KOPT-K1 (cell line): ENCODE results near the gene RGS7.

Source experiments
- H3K27ac ChIP-seq: fragments of 200-600 bp; sonication (generic); 2 replicates; pipeline ENCODE4 v1.5.1; 2016; ENCODE audit warnings: antibody characterized with exemption, mild to moderate bottlenecking, low read depth, low read length; ENCODE audit not compliant: poor library complexity, severe bottlenecking
- H3K36me3 ChIP-seq: fragments of 200-600 bp; sonication (generic); 2 replicates; pipeline ENCODE4 v1.5.1; 2017; ENCODE audit warnings: antibody characterized with exemption, mild to moderate bottlenecking, low read length, moderate library complexity; ENCODE audit not compliant: insufficient read depth
- H3K9me3 ChIP-seq: fragments of 200-600 bp; sonication (generic); 2 replicates; pipeline ENCODE4 v1.5.1; 2017; ENCODE audit warnings: antibody characterized with exemption, low read length, mild to moderate bottlenecking; ENCODE audit not compliant: insufficient read depth, poor library complexity, severe bottlenecking

The RGS7 gene

DNA sequence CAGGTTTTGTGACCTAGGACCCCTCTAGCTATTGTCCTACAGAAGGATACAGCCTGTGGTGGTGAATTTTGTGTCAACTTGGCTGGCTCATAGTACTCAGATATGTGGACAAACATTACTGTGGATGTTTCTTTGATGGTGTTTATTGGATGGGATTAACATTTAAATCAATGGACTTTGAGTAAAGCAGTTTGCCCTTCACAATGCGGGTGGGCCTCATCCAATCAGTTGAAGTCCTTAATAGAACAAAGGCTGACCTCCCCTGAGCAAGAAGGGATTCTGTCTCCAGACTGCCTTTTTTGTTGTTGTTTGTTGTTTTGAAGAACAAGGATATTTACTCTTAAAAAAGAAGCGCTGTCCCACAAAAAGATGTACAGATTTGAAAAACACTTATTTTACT lies 535.1 kb downstream of the RGS7 start:
- Histone ChIP-seq H3K36me3 (no peaks in the 10 kb centered on the region), H3K9me3 (no peaks in the 10 kb centered on the region), H3K27ac (no peak overlapping the region)

DNA sequence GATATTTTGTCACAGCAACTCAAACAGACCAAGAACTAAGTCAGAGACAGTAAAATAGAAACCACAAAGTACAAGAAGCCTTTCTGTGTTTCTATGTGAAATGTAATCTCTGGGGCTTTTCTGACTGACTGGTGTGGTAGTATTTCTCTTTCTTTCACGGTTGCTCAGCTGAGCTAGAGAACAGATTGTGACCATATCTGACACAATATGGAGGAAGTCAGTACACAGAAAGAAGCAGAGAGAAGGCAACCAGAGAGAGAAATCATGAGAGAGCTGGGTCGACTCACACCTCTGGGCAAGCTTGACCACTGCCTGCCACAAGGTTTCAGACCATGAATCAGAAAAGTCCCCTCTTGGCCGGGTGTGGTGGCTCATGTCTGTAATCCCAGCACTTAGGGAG lies 536.2 kb downstream of the RGS7 start:
- Histone ChIP-seq H3K36me3 (no peaks in the 10 kb centered on the region), H3K27ac (no peak overlapping the region), H3K9me3 (no peaks in the 10 kb centered on the region)

DNA sequence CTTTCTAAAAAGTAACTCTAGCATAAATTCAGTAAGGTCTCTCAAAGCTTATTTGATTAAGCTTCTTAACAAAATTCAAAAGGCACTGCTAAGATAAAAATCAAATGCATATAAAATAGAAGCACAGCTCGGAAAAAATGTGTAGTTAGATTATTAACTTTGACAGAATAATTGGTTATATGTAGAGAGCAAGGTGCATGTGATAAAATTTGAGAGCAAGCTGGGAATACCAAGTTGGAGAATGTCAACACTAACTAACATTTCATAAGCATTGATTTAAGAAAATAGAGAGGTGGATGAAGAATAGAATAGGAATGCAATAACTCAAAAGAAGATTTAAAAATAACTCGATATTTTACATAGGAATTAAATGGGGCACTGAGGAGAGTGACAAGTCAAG lies 540.5 kb downstream of the RGS7 start:
- Histone ChIP-seq H3K27ac (no peak overlapping the region), H3K36me3 (no peaks in the 10 kb centered on the region), H3K9me3 (no peaks in the 10 kb centered on the region)

DNA sequence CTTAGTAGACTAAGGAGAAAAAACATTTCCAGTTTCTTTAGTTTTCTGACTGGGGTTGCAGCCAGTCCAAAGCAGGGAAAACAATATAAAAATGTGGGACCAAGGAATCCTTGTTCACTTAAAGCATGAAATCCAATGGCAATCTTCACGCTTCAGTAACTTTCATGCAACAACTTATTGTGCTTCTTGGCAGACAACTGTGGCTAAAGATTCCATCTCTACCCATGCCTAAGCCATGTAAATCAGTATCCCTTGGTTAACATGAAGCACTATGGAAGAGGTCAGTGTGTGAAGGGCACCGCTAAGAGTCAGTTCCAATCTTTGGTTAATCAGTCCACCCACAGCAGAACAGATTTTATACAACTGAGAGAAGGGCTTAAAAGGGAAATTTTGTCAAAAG lies 543.3 kb downstream of the RGS7 start:
- Histone ChIP-seq H3K36me3 (no peaks in the 10 kb centered on the region), H3K27ac (no peak overlapping the region), H3K9me3 (no peaks in the 10 kb centered on the region)

DNA sequence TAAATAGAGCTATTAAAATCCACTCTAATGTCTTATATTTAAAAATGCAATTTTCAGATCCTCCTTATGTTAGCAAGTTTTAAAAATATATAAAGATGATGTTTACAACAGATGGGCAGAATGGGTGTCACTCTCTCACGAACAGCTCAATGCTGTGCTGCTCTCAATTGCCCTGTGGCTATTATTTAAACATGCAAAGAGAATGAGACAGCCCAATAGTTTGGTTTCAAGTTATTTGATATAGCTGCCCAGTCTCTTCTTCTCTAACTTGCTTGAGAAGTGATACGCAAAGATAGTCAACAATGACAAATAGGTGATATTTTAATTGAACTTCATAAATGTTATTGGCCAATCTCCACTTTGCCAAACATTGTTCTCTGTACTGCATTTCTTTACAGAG lies 545.7 kb downstream of the RGS7 start:
- Histone ChIP-seq H3K36me3 (no peaks in the 10 kb centered on the region), H3K27ac (no peak overlapping the region), H3K9me3 (no peaks in the 10 kb centered on the region)

DNA sequence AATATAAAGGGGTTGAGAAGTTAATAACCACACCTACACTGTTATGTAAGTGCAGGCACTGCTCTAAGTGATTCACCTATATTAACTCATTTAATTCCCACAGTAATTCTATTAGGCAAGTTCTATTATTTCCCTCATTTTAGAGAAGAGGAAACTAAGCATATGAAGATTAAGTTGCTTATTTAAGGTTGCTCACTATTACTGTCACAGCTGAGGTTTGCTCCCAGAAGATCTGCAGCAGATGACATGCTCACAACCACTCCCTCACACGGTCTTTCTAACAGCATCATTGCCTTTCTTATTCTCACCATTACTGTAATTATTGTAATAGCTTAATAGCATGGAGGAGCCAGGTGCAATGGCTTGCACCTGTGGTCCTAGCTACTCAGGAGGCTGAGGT lies 548.6 kb downstream of the RGS7 start:
- H3K27ac ChIP-seq: no peak overlapping the region
- H3K9me3 ChIP-seq: no peaks in the 10 kb centered on the region
- no peaks in the 10 kb centered on the region for H3K36me3 ChIP-seq

DNA sequence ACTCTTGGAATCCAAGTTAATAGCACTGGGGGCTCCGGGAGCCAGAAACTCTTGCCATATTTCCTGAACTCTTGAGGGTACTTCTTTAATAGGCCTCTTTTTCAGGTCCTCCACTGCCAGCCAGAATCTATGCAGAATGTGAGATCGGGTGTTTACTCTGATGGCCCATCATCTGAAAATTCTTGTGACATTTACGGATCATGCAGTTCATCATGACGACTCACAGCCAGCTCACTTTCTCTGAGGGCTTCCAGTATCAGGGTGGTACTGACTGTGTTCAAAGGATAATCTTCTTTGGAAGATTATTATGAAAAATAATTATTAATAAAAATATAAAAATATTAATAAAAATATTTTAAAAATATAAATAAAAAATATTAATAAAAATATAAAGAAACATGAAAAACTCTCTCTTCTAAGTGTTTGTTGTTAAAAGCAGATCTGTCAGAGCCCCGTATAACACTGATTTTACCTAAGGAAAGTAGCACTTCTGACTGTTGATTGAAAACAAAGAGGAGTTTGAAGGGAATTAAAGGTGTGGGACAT lies 550.7 kb downstream of the RGS7 start:
- Histone ChIP-seq H3K9me3 (no peaks in the 10 kb centered on the region), H3K36me3 (no peaks in the 10 kb centered on the region), H3K27ac (no peak overlapping the region)

DNA sequence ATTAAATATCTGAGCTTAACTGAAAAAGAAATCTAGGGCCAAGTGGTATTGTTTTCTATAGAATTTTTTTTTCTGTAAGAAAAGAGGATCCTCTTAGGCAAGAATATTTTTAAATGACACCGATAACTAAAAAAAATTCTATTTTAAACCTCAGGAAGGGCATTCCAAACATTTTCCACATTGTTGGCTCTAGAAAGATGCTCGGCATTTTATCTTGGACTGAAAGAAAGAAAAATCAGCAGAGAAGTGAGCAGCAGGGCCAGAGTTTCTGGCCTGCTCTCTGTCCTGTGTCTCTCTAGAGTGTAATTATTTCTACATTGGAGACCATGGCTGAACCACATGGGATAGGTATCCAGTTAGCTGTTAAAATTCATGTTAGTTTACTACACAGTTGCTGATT lies 552.5 kb downstream of the RGS7 start:
- Histone ChIP-seq H3K9me3 (no peaks in the 10 kb centered on the region), H3K27ac (no peak overlapping the region), H3K36me3 (no peaks in the 10 kb centered on the region)

DNA sequence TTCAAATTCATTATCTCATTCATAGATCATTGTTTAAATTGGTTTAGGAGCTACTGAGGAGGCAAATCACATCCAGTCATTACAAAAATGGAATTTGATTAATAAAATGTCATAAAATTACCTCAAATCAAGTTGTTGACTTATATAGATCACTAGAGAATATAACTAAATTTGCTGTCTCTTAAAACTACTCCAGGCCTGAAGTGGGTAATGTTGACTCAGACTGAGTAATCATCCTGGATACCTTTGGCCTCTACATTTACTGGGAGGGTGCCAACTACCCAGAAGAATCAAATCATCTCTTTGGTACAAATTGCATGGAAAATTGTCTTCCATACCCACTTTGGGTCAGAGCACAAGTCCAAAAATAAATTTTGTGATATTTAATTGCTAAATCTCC lies 553.9 kb downstream of the RGS7 start:
- Histone ChIP-seq H3K9me3 (no peaks in the 10 kb centered on the region), H3K27ac (no peak overlapping the region), H3K36me3 (no peaks in the 10 kb centered on the region)

DNA sequence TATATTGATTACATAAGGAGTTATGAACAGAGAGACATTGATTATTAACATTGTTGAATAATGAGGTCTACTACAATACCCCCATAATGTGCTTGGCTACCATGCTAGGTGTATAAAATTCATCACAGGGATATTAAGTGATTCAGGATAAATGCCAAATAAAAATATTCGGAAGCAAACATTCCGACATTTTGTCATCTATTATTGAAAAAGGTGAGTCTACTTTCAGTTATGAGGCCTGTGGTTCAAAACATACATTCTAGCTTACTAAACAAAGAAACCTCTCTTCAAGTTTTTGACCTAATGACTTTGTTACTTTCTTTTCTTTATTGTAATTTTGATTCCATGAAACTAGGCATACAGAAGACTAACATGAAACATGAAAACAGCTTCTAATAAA lies 554.7 kb downstream of the RGS7 start:
- Histone ChIP-seq H3K9me3 (no peaks in the 10 kb centered on the region), H3K27ac (no peak overlapping the region), H3K36me3 (no peaks in the 10 kb centered on the region)

DNA sequence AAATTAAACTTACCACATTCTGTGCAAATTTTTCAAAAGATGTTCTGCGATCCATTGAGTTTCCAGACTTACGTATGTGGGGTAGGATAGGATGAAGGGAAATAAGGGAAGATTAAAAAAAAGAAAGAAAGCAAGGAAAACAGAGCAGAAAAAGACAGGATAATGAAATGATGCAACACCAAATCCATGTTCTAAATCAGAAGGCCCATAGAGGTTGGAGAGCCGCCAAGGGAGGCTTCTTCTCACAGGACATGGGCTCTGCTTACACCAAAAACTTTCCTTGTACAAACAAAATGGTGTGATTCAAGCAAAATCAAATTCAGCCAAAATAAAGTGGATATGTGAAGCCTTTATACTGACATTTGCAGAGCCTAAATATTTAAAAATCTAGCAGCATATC lies 555.6 kb downstream of the RGS7 start:
- no peak overlapping the region for H3K27ac ChIP-seq

DNA sequence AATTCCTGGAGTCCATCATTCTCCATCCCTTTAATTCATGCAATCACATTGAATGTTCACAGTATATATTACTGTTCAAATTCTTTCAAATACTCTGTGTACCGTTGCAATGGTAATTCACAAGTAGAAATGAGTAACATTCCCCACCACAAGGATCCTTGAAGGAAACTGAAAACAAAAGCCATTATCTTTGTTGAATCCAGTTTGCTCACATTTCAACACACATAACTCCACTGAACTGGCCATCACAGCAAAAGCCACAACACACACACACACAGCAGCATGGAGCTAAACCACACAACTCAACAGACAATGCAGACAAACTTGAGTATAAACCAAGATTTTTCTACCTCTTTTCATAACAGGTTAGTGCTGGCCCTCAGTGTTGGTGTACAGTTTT lies 556.7 kb downstream of the RGS7 start:
- Histone ChIP-seq H3K9me3 (no peaks in the 10 kb centered on the region), H3K36me3 (no peaks in the 10 kb centered on the region), H3K27ac (no peak overlapping the region)

More for the DNA sequence above, 555.6 kb downstream of the RGS7 start:
- no peaks in the 10 kb centered on the region for H3K36me3 ChIP-seq
- H3K9me3 ChIP-seq: no peaks in the 10 kb centered on the region

DNA sequence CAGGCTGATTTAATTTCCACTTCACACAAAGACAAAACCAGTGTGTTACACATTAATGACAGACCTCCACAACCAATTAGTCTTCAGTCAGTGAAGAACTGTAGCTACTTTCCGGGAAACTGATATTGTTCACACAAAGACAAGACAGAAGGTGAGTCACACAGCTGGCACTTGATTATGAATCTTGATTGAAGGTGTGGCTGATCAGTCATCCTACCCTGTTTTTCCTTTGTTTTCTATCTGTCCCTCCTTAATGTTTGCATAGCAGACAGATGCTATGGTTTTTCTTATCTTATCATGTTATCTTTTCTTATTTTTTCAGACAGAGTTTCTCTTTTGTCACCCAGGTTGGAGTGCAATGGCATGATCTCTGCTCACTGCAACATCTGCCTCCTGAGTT lies 560.0 kb downstream of the RGS7 start:
- Histone ChIP-seq H3K27ac (no peak overlapping the region), H3K36me3 (no peaks in the 10 kb centered on the region), H3K9me3 (no peaks in the 10 kb centered on the region)

DNA sequence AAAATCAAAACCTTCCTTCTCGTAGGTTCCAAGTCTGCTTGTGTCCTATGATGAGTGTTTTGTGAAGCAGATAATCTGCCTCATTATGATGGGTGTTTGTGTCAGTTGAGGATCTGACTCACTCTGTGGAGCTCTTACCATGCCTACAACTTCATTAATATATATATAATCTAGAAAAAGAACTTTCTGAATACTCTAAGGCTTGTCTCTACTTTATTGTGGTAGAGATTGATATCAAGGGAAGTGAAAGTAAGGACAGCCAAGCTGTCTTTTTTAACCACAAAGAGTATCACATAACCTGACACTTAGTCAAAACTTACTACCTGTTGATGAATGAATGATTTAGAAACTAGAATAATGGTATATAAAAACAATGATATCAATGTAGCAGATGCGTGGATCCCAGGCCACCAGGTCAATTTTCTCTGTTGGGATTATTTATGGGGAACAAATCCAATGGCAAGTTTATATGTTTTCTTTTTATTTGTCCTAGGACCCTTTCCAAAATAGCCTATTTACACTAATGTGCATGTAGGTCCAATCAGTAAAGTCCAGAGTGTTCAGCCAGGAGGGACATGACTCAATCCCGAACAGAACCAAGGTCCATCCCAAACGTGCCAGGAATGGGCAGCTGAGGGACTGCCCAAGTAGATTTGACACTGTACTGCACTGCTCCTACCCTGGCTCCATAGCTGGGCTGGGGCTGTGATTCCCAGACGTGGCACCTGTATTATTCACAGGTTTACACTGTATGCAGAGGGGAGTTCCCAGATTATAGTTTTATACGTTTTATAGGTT lies 562.8 kb downstream of the RGS7 start:
- no peaks in the 10 kb centered on the region for H3K36me3 ChIP-seq
- H3K27ac ChIP-seq: no peak overlapping the region
- no peaks in the 10 kb centered on the region for H3K9me3 ChIP-seq

DNA sequence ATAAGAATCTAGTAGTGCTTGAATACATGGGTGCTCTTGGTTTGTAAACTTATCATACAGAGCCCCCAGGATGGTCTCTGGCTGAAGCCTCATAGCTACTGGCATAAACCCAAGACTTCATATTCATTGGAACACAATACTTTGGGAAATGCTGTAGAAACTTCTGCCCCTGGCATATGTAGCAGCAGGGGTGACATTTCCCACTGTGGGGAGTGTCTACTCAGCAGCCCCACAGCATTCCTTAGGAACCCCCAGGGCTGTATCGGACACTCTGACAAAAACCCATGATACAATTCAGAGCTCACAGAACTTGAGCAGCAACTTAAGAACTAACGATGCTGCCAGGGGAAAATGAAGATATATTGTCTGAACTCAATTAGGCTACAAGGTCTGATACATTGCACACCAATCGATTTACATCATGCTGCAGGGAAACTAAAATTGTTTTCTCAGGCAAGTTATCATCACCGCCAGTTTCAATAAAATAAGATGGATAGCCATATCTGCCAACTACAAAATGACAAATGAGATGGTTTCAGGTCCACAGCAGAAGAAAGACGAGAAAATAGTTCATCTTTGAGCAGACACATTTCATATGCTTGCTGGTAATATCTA lies 564.0 kb downstream of the RGS7 start:
- H3K9me3 ChIP-seq: no peaks in the 10 kb centered on the region
- H3K36me3 ChIP-seq: no peaks in the 10 kb centered on the region
- H3K27ac ChIP-seq: no peak overlapping the region

DNA sequence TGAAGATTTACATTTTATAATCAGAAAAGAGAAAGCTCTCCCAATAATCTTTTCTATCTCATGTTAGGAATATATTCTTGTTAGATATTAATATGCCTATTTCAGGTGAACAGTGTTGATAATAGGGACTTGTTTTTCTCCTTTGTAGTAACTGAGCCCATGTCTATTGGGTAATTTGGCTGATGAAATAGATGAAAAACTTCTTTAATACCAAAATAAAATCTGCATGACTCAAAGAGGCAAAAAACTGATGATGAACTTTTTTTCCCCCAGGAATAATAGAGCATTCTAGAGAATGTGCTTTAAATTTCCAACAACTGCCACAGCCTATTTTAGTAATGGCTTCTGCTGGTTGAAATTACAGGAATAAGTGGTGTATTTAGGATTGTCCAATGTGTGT lies 566.1 kb downstream of the RGS7 start:
- Histone ChIP-seq H3K27ac (no peak overlapping the region), H3K36me3 (no peaks in the 10 kb centered on the region), H3K9me3 (no peaks in the 10 kb centered on the region)
